Calu3 (cell line): ENCODE results near the gene RBP3. TPM values are rescaled to one million over a fixed set of nuclear protein-coding genes. Genes with fewer than 3 reads are reported as not detected.
A peak's percentile ranks its signal among the peaks of the same experiment; 100 is the strongest.

Experiments
- BruUV-seq: library from RNA; stranded (reverse); fragments of 400-500 nt; replicated peaks from 2 replicates; lab custom pipeline; 2021; lab: Mats Ljungman, UMichigan
- CTCF ChIA-PET: fragments of 300-600 bp; sonication (Branson Sonifier 250); formaldehyde crosslinking; loops from one replicate; lab custom pipeline; 2022; ENCODE audit warnings: antibody characterized with exemption; lab: Charles Lee
- DNase-seq: peaks from one replicate; pipeline ENCODE4 v3.0.0; 2022
- H3K27ac Mint-ChIP-seq: one replicate; pipeline ENCODE4 v1.8.0; 2022; ENCODE audit warnings: mixed read lengths; ENCODE audit not compliant: unreplicated experiment
- H3K27me3 Mint-ChIP-seq: one replicate; pipeline ENCODE4 v1.8.0; 2022; ENCODE audit warnings: mixed read lengths; ENCODE audit not compliant: unreplicated experiment
- H3K36me3 Mint-ChIP-seq: one replicate; pipeline ENCODE4 v1.8.0; 2022; ENCODE audit warnings: mild to moderate bottlenecking, moderate library complexity, mixed read lengths; ENCODE audit not compliant: insufficient read depth, unreplicated experiment
- H3K4me1 Mint-ChIP-seq: one replicate; pipeline ENCODE4 v1.8.0; 2022; ENCODE audit warnings: mild to moderate bottlenecking, low read depth, mixed read lengths; ENCODE audit not compliant: unreplicated experiment
- H3K4me3 Mint-ChIP-seq: one replicate; pipeline ENCODE4 v1.8.0; 2022; ENCODE audit warnings: mild to moderate bottlenecking, low read depth, moderate library complexity, mixed read lengths; ENCODE audit not compliant: unreplicated experiment
- H3K9me3 Mint-ChIP-seq: one replicate; pipeline ENCODE4 v1.8.0; 2022; ENCODE audit warnings: low read depth, mixed read lengths; ENCODE audit not compliant: unreplicated experiment
- CTCF ChIP-seq: fragments of 200-600 bp; IDR thresholded peaks from one replicate; pipeline ENCODE4 v1.8.0; 2022; ENCODE audit warnings: antibody characterized with exemption; ENCODE audit not compliant: unreplicated experiment
- intact Hi-C: fragments of 100-400 bp; cut with micrococcal nuclease; formaldehyde crosslinking; loops from one replicate; pipeline ENCODE4 v1.10.0; 2022; ENCODE audit not compliant: unreplicated experiment
- total RNA-seq: library from RNA; stranded (reverse); gene quantifications from 2 replicates; pipeline ENCODE4 v1.2.3, GENCODE V29; 2022

The RBP3 gene
- total RNA-seq, 1 experiment from 2014 or later, result not detected

- no TSS peak for BruUV-seq
- Mint-ChIP-seq H3K27ac (no peak overlapping the region), H3K9me3 (no peaks in the 10 kb centered on the region), H3K36me3 (no peaks in the 10 kb centered on the region), H3K4me3 (no peak overlapping the region), H3K27me3 (peaks cover 74% of the 10 kb centered on the region), H3K4me1 (peaks cover 11% of the 10 kb centered on the region)
- TF ChIP-seq CTCF, result no peak
- CTCF ChIA-PET, result interaction anchor here (1.0 to 1.5 kb wide), 5 partner anchors 14 to 315 kb away, joined by 3 to 7 read pairs (median 5); no protein-coding TSS in a partner anchor
- intact Hi-C loops, result no loop called here
- DNase-seq, result no peak
Observed at GRCh38 chr10:47339759-47340607, 8.2 kb upstream of the RBP3 start.

DNA sequence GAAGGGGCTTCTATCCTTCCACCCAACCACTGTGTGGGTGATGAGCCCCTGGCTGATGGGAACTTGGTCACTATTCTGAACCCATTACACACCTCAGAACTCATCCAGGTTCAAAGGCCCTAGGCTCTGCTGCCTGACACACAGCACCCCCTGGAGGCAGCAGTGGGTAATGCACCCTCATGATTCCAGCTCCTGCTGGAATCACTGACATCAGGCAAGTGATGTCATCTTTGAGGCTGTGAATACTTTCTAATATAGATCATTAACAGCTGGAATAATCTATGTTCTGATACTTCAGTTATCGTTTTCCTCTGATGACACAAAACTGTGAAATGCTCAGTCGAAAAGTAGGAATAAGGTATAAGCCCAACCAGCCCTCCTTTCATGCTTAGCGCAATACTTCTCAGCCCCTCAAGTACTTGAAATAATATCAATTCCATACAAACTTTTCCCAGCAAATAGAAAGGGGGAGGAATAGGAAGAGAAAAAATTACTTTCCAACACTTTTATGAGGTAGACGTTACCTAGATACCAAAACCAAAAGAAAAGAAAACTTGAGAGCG lies 7.5 kb upstream of the RBP3 start:
- H3K4me1 Mint-ChIP-seq, result peaks cover 11% of the 10 kb centered on the region
- no peaks in the 10 kb centered on the region for H3K9me3 Mint-ChIP-seq
- TF ChIP-seq CTCF, result peak; percentile 98
- no peak overlapping the region for H3K27ac Mint-ChIP-seq
- CTCF ChIA-PET, result interaction anchor here (1.0 to 1.5 kb wide), 5 partner anchors 13 to 316 kb away, joined by 3 to 7 read pairs (median 5); no protein-coding TSS in a partner anchor
- H3K36me3 Mint-ChIP-seq, result no peaks in the 10 kb centered on the region
- DNase-seq, result peak; percentile 79
- BruUV-seq, result no TSS peak
- intact Hi-C loops, result no loop called here
- peaks cover 74% of the 10 kb centered on the region for H3K27me3 Mint-ChIP-seq
- no peak overlapping the region for H3K4me3 Mint-ChIP-seq

GRCh38 chr10:47344996-47345870 lies 2.9 kb upstream of the RBP3 start:
- Mint-ChIP-seq H3K36me3 (no peaks in the 10 kb centered on the region), H3K4me3 (no peak overlapping the region), H3K27ac (no peak overlapping the region), H3K4me1 (peaks cover 7% of the 10 kb centered on the region), H3K27me3 (peaks cover 40% of the 10 kb centered on the region), H3K9me3 (no peaks in the 10 kb centered on the region)
- no peak for DNase-seq
- no TSS peak for BruUV-seq
- CTCF ChIA-PET, result no interaction called here
- TF ChIP-seq CTCF, result no peak
- intact Hi-C loops, result no loop called here

GRCh38 chr10:47346581-47347302 lies 1.4 kb upstream of the RBP3 start:
- Mint-ChIP-seq H3K36me3 (no peaks in the 10 kb centered on the region), H3K27ac (no peak overlapping the region), H3K27me3 (peaks cover 25% of the 10 kb centered on the region), H3K4me3 (no peak overlapping the region), H3K9me3 (no peaks in the 10 kb centered on the region), H3K4me1 (no peaks in the 10 kb centered on the region)
- CTCF ChIA-PET, result no interaction called here
- BruUV-seq, result no TSS peak
- no peak for TF ChIP-seq CTCF
- intact Hi-C loops, result no loop called here
- no peak for DNase-seq
